Uterus (tissue), 2 donors: ENCODE data around the gene HOATZ.

Experiments
- CTCF ChIP-seq, 4 experiments: fragments of 200-600 bp in 2 of 4; fragments of 450-650 bp in 2 of 4; sonication (generic) in 2 of 4; IDR thresholded peaks; one replicate each; pipeline ENCODE4 v1.5.1; 2016 to 2019; ENCODE audit warnings: antibody characterized with exemption in 4 of 4, mild to moderate bottlenecking in 2 of 4, moderate library complexity in 1 of 4
- POLR2A ChIP-seq, 2 donors: fragments of 450-650 bp; IDR thresholded peaks; one replicate each; pipeline ENCODE4 v1.6.1; 2016; ENCODE audit warnings: antibody characterized with exemption in 2 of 2, mild to moderate bottlenecking in 1 of 2, moderate library complexity in 1 of 2

- TF ChIP-seq POLR2A (IDR thresholded peaks at IDR 0.05) (no peak), CTCF (IDR thresholded peaks at IDR 0.05) (no peak)
These were observed 11.9 kb downstream of the HOATZ start for GRCh38 chr11:111526501-111526900.
